HG02588 (cell line): ENCODE measurements around the gene BRD3.

Source experiments
- ATAC-seq: cut with Tn5 transposase; IDR thresholded peaks from one replicate; pipeline ENCODE4 v1.9.1; 2021; ENCODE audit warnings: mild to moderate bottlenecking, moderate library complexity; ENCODE audit not compliant: unreplicated experiment

Gene BRD3

DNA sequence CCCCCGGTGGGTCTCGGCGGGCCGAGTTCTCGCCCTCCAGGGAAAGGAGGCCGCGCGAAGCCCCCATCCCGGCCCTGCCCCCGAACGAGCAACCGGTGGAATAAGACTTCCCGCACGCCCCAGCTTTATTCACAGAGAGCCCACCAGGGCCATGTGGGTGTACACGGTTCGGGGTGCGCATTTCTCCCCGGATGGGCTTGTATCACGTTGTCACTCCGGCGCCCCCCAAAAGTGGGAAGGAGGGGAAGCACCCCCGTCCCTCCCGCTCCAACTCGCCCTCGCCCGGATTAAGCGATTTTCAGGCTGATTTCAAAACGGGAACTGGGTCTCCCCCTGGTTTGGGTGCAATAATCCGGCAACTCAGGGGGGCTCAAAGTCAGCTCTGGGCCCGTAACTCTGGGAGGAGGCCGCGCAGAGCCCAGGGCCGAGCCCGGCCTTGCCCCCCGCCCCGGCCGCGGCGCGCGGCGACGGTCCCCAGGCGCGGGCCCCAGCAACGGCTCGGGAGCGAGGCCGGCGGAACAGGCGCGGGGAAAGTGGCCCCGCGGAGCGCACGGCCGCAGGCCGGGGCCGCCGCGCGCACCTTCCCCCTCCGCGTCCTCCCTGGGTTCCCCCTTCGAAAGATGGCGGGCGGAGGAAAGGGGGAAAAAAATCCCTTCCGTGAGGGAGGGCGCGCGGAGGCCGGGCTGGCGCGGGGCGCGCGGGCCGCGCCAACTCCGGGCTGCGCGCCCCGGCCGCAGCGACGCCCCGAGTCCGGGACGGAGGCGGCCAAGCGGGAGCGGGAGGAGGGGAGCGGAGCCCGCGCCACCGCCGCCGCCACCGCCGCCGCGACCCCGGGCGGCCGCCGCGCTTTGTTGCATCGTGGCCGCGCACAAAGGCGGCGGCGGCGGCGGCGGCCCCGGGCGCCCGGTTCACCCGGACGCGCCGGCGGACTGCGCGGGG, 644 bp downstream of the BRD3 start:
- ATAC-seq, result peak; percentile 1

GRCh38 chr9:134066526-134066912, 1.3 kb downstream of the BRD3 start:
- ATAC-seq, result no peak

DNA sequence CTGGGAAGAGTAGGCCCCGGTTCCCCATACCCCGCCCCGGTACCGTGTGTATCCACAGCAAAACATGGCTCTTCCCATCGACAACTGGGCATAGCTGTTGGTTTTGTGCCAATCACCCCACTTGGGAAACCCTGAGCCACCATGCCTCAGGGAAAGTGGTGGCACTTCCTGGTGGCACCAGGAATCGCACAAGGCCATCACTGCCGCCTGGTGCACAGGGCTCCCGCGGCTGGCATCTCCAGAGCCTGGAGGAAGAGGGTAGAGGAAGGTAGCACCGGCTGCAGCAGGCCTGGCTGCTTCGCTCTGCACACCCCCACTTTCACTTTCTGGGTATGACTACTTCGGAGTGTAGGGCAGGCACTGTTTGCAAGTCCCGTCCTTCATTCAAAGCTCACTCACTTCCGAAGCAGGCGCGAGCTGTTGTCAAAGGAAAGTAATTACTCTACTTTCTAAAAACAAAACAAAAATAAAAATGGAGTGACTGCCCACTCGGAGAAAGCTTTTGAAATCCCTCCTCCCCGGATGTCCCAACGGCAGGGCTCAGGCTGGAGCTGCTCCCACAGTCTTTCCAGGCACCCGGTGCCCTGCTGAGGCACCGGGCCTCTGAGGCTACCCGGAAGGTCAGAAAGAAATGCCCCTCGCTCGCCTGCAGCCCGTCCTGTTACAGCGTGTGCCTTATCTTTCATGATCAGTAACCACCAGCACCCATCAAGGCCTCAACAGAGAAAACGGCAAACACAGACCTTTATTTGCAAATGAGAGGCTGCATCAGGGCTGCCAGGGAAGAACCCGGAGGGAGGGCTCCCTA, 2.0 kb downstream of the BRD3 start:
- ATAC-seq, result no peak

DNA sequence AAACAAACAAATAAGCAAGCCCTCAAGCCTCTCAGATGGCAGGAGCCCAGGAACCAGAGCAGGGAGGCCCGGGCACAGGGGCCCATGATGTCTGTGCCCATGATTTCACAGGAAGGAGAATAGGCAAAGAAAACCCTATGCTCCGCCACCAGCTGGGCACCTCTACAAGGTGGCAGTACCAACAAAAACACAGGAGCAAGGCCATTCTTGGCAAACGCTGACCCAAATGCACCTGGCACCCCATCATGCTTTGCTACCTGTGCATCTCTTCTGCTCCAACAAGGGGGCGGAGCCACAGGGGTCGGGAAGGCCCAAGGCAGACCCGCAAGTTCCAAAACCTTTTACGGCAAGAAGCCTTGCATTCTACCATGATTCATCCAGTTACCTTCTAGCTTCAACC, 3.1 kb downstream of the BRD3 start:
- ATAC-seq, result no peak

GRCh38 chr9:134063571-134064450, 4.0 kb downstream of the BRD3 start:
- ATAC-seq, result no peak

- ATAC-seq, result no peak
These were observed 4.7 kb downstream of the BRD3 start for GRCh38 chr9:134063088-134063570.

DNA sequence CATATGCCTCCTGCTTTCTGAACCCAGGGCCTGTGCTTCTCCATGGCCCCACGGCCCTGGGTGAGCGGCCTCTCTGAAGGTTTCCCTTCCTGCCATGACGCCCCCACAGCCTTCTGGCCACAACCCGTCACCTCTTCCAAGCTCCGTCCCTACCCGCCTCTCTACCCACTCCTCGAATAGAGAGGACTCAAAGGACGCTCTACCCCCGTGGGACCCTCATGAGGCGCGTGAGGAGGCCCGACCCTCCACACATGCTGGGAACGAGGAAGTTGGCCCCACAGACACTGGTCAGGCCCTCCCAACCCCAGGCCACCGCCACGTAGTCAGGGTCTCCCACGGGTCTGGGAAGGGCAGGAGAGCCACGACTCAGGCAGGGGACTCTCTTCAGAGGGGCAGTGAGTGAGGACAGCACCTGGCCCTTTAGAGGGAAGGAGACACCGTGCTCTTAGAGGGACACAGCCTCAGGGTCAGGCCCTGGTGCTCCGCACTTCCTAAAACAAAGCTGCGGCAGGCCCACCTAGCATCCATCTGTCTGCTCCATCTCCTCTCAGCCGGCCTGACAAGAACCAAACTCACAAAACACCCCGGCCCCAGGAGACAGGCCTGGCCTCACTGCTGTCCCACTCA, 5.3 kb downstream of the BRD3 start:
- no peak for ATAC-seq

DNA sequence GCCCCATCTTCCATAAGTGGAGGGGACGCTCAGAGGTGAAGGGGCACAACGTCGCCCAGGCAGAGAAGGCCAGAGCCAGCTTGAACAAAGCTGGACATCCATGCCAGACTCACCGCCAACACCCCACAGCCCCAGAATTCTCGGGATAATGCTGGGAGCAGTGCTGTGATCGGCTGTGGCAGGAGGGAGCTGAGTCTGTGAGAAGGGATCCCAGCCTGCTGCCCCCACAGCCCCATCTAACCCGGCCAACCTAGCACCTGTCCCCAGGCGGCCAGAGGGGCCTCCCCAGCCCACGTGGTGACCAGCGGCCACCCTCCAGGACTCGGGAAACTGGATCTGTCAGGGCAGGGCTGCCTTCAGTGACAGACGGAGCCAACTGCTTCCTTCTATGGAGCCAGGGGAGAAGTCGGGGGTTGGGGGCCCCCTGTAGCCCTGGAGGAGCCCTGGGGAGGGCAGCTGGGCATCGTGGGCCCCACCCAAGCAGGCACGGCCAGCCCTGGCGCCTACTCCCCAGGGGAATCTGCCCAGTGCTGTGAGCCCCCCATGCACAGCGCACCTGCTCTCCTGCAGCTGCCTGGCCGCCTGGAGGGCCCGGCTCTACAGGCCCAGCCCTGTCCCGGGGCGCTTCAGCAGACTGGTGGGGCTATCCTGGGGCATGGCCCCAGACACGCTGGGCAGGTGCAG, 6.0 kb downstream of the BRD3 start:
- ATAC-seq, result no peak

GRCh38 chr9:134061019-134061687, 6.7 kb downstream of the BRD3 start:
- ATAC-seq, result no peak

DNA sequence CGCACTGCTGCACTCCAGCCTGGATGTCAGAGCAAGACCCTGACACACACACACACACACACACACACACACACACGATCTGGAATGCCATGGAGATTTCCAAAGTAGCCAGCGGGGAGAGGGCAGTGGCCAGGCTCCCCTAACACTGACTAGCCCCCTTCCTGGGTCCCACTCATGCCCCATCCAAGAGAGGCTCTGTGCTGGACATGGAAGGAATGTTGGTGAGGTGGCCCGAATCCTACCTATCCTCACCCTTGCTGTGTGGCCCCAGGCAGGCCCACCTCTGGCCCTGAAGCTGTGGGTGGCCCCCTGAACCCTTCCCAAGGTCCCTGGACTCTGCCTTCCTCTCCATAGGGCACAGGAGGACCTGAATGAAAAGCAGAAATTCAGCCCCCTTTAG, 7.3 kb downstream of the BRD3 start:
- no peak for ATAC-seq

DNA sequence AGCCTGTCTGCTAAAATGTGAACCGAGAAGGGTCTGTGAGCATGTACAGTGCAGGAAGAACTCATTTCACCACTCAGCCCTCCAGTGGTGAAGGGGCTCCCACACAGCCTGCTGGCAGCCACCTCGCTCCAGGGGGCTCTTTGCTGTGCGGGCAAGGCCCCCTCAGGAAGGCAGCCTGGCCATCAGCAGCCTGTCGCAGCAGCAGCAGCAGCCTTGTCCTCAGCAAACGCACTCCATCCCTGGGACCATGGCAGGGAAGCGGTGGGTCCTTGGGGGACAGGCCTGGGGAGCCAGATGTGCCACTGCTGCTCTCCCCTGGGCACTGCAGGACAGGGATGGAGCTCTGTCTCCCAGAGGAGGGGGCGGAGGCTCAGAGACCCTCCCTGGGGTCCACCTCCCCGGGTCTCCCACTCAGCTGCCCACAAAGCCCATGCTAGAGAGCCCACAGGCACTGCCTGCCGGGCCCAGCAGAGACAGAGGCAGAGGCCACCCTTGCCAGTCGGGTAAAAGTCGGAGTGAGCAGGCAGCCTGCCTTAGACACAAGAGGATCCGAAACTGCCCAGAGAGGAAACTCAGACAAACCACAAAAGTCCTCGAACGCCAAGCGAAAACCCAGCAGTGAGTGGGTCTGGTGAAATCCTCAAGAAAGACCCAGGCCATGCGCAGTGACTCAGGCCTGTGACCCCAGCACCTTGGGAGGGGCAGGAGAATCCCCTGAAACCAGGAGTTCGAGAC, 8.0 kb downstream of the BRD3 start:
- ATAC-seq, result peak; percentile 78

DNA sequence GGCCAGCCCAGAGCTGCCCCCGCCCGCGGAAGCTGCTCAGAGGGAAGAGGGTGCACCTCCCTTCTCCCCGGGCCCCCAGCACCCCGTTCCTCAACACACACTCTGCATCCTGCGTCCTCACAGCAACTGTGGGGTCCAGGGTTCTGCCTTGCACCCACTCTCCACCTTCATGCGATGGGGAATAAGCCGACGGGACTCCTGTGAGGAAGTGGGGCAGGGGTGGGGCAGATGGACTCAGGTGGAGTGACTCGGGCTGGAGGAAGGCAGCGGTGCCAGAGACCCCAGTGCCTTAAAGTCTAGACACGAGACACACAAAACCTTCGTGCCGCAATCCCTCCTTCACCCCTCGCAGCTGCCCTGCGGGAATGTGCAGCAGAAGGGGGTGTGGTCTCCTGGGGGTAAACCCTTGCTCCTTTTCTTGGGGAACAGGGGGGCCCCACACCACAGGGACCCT, 8.6 kb downstream of the BRD3 start:
- no peak for ATAC-seq

- ATAC-seq, result no peak
These were observed 9.1 kb downstream of the BRD3 start for GRCh38 chr9:134058716-134059115.

DNA sequence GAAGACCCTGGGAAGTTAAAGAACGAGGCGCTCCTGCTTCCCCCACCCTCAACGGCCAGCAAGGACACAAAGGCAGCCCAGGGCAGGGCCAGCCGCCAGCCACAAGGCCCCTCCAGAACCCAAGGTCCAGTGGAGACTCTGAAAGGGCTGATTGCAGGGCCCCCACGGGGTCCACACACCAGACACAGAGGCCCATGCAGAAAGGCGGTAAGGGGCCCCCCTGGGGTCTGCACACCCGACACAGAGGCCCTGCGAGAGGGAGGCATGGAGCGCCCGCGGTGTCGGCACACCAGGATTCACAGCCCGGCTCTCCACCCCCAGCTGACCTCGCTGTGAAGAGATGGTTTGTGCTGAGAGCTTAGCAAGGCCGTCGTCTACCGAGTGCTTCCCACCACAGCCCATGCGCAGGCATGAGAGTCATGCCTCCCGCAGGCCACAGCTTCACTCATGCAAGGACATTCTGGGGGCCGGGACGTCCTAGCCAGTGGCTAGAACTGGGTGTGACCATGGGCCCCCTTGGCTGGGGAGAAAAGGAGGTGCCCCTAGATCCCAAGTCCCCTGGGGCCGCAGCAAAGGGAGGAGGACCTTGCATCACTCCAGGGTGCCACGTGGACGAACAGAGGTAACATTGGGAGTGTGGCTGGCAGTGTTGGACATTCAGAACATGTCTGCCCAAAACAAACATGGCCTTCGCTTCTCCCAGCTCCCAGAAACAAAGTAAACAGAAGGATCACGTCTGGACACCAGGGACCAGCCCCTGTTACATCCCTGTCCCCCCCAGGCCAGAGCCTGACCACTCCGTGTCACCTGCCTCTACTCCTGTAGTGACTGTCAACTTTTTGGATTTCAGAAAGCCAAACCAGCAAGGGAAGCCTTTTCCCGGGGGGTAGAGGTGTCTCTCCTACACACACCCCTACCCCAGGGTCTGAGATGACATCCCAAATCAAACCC, 9.8 kb downstream of the BRD3 start:
- no peak for ATAC-seq

- ATAC-seq, result no peak
These were observed 10.5 kb downstream of the BRD3 start for GRCh38 chr9:134057307-134057657.

- no peak for ATAC-seq
These were observed 11.1 kb downstream of the BRD3 start for GRCh38 chr9:134056483-134057306.
